Neuronal stem cell (in vitro differentiated cells): ENCODE data around the gene TTC32.
"Not testable (repeated sequence)": the region's sequence is repeated elsewhere in the genome, so short reads cannot be mapped to it uniquely, and the experiment has no call there.

ENCODE experiments used
- DNase-seq: peaks from one replicate; pipeline ENCODE4 v3.0.0-alpha.2; 2013; ENCODE audit warnings: low spot score
- H2AFZ ChIP-seq: one replicate; pipeline ENCODE4 v1.6.1; 2013; ENCODE audit warnings: mild to moderate bottlenecking, low read length, inconsistent platforms
- H2AK5ac ChIP-seq: 2 replicates; pipeline ENCODE4 v1.6.1; 2013; ENCODE audit warnings: low read depth, mild to moderate bottlenecking, inconsistent platforms, low read length, moderate library complexity, mixed read lengths
- H2BK120ac ChIP-seq: 2 replicates; pipeline ENCODE4 v1.6.1; 2013; ENCODE audit warnings: low read depth, mild to moderate bottlenecking, inconsistent platforms, low read length, moderate library complexity, mixed read lengths
- H2BK12ac ChIP-seq: one replicate; pipeline ENCODE4 v1.6.1; 2013; ENCODE audit warnings: low read length, inconsistent platforms
- H2BK15ac ChIP-seq: 2 replicates; pipeline ENCODE4 v1.6.1; 2013; ENCODE audit warnings: mild to moderate bottlenecking, low read length, inconsistent platforms, mixed read lengths
- H2BK5ac ChIP-seq: one replicate; pipeline ENCODE4 v1.6.1; 2013; ENCODE audit warnings: inconsistent platforms, mild to moderate bottlenecking, low read length, moderate library complexity
- H3K14ac ChIP-seq: one replicate; pipeline ENCODE4 v1.6.1; 2013; ENCODE audit warnings: low read length, inconsistent platforms
- H3K18ac ChIP-seq: 2 replicates; pipeline ENCODE4 v1.6.1; 2013; ENCODE audit warnings: low read length, inconsistent platforms
- H3K23ac ChIP-seq: 2 replicates; pipeline ENCODE4 v1.6.1; 2013; ENCODE audit warnings: low read depth, mild to moderate bottlenecking, mixed read lengths, low read length, inconsistent platforms; ENCODE audit not compliant: poor library complexity
- H3K27ac ChIP-seq: replicated peaks from 3 replicates; pipeline ENCODE4 v1.5.1; 2013; ENCODE audit warnings: low read length, inconsistent platforms
- H3K27me3 ChIP-seq, 3 experiments: 2 replicates each; pipeline ENCODE4 v1.6.1; 2013; ENCODE audit warnings: low read length in 3 of 3, mild to moderate bottlenecking in 2 of 3, inconsistent platforms in 1 of 3, low read depth in 1 of 3, mixed read lengths in 1 of 3, moderate library complexity in 1 of 3; ENCODE audit not compliant: control insufficient read depth in 3 of 3, insufficient read depth in 3 of 3
- H3K36me3 ChIP-seq, 2 donors: replicated peaks in 1 of 2; 2 replicates each; pipeline ENCODE4 v1.6.1; 2013; ENCODE audit warnings: low read length in 2 of 2; ENCODE audit not compliant: control insufficient read depth in 2 of 2, insufficient read depth in 2 of 2
- H3K4ac ChIP-seq: 2 replicates; pipeline ENCODE4 v1.6.1; 2013; ENCODE audit warnings: inconsistent platforms, mild to moderate bottlenecking, low read length, moderate library complexity
- H3K4me1 ChIP-seq, 2 donors: 1 replicate in 1 of 2; 2 replicates in 1 of 2; pipeline ENCODE4 v1.6.1; 2013; ENCODE audit warnings: low read length in 2 of 2, low read depth in 1 of 2; ENCODE audit not compliant: control insufficient read depth in 2 of 2, insufficient read depth in 1 of 2
- H3K4me2 ChIP-seq: one replicate; pipeline ENCODE4 v1.6.1; 2013; ENCODE audit warnings: mild to moderate bottlenecking, low read length, inconsistent platforms; ENCODE audit not compliant: insufficient read depth, poor library complexity, severe bottlenecking
- H3K4me3 ChIP-seq, 2 donors: 2 replicates each; pipeline ENCODE4 v1.5.1; 2013; ENCODE audit warnings: low read length in 2 of 2, mild to moderate bottlenecking in 2 of 2, inconsistent platforms in 1 of 2, moderate library complexity in 1 of 2
- H3K79me1 ChIP-seq: one replicate; pipeline ENCODE4 v1.6.1; 2013; ENCODE audit warnings: low read depth, mild to moderate bottlenecking, inconsistent platforms, low read length, moderate library complexity
- H3K9ac ChIP-seq: one replicate; pipeline ENCODE4 v1.6.1; 2013; ENCODE audit warnings: mild to moderate bottlenecking, low read depth, low read length, inconsistent platforms; ENCODE audit not compliant: poor library complexity
- H3K9me3 ChIP-seq, 2 donors: replicated peaks in 1 of 2; 2 replicates each; pipeline versions ENCODE3 to v1.6.1; 2013; ENCODE audit warnings: low read length in 2 of 2, mild to moderate bottlenecking in 2 of 2, inconsistent platforms in 1 of 2, low read depth in 1 of 2, mixed read lengths in 1 of 2, moderate library complexity in 1 of 2; ENCODE audit not compliant: control insufficient read depth in 2 of 2, insufficient read depth in 1 of 2
- H4K8ac ChIP-seq: one replicate; pipeline ENCODE4 v1.6.1; 2013; ENCODE audit warnings: low read depth, mild to moderate bottlenecking, inconsistent platforms, low read length, moderate library complexity
- H4K91ac ChIP-seq: one replicate; pipeline ENCODE4 v1.6.1; 2013; ENCODE audit warnings: low read length, low read depth, mild to moderate bottlenecking, inconsistent platforms; ENCODE audit not compliant: poor library complexity
- WGBS, 2 donors: extraction: QIAGEN DNeasy Blood & Tissue Kit; methylation state at CpG; one replicate each; pipeline ENCODE4 v1.1.7; 2013; ENCODE audit warnings: missing lambda C conversion rate in 2 of 2, mixed read lengths in 1 of 2; ENCODE audit not compliant: insufficient read length in 2 of 2, insufficient replicate concordance in 1 of 2; ENCODE audit errors: extremely low coverage in 2 of 2; 5-methylcytosine and 5-hydroxymethylcytosine counted together

TTC32 gene

GRCh38 chr2:19924526-19924925 is 22.7 kb upstream of the TTC32 start:
- not testable (repeated sequence) for H2AFZ ChIP-seq, H3K79me1 ChIP-seq, H3K4me1 ChIP-seq, H3K18ac ChIP-seq, H3K9ac ChIP-seq, H3K23ac ChIP-seq, DNase-seq, H3K4ac ChIP-seq, H2BK5ac ChIP-seq, H2AK5ac ChIP-seq, H3K27ac ChIP-seq, H4K8ac ChIP-seq, H4K91ac ChIP-seq, H3K4me3 ChIP-seq, H2BK12ac ChIP-seq, H2BK120ac ChIP-seq, H3K14ac ChIP-seq, H2BK15ac ChIP-seq, H3K27me3 ChIP-seq, H3K4me2 ChIP-seq
- H3K9me3 ChIP-seq: peaks cover 2 to 15% of the 10 kb centered on the region in 2 donors
- H3K36me3 ChIP-seq: peaks cover 6 to 38% of the 10 kb centered on the region in 2 donors
- no CpG with 5 or more reads among the region's 4 CpGs for WGBS, 2 donors

GRCh38 chr2:19922188-19922587 is 20.4 kb upstream of the TTC32 start:
- H2BK12ac ChIP-seq, H3K9ac ChIP-seq, H3K9me3 ChIP-seq, H3K4me3 ChIP-seq, H4K8ac ChIP-seq, H3K23ac ChIP-seq, H2BK120ac ChIP-seq, H3K27ac ChIP-seq, H3K79me1 ChIP-seq, H3K4ac ChIP-seq, H2AK5ac ChIP-seq, H4K91ac ChIP-seq, H2BK15ac ChIP-seq, H2AFZ ChIP-seq, H3K14ac ChIP-seq, H3K4me1 ChIP-seq, H3K4me2 ChIP-seq, DNase-seq, H2BK5ac ChIP-seq, H3K18ac ChIP-seq, H3K27me3 ChIP-seq: not testable (repeated sequence)
- H3K36me3 ChIP-seq: peaks cover 4 to 16% of the 10 kb centered on the region in 2 donors
- WGBS, 2 donors: no CpG with 5 or more reads among the region's 3 CpGs

GRCh38 chr2:19916385-19916950 is 14.7 kb upstream of the TTC32 start:
- H2BK12ac ChIP-seq: no peak overlapping the region
- no peak overlapping the region for H4K8ac ChIP-seq
- no peaks in the 10 kb centered on the region for H3K4me1 ChIP-seq
- H3K36me3 ChIP-seq: peaks cover 6 to 39% of the 10 kb centered on the region in 2 donors
- WGBS, 2 donors: no CpG with 5 or more reads among the region's 6 CpGs
- no peaks in the 10 kb centered on the region for H3K79me1 ChIP-seq
- no peaks in the 10 kb centered on the region for H3K9me3 ChIP-seq
- H3K14ac ChIP-seq: no peak overlapping the region
- no peak overlapping the region for H4K91ac ChIP-seq
- H3K4me3 ChIP-seq: no peak overlapping the region
- no peak overlapping the region for H2BK120ac ChIP-seq
- no peak overlapping the region for H2BK15ac ChIP-seq
- DNase-seq: no peak
- H3K9ac ChIP-seq: no peak overlapping the region
- H2AK5ac ChIP-seq: no peak overlapping the region
- H3K4me2 ChIP-seq: no peak overlapping the region
- no peak overlapping the region for H3K27ac ChIP-seq
- H3K23ac ChIP-seq: no peak overlapping the region
- H2AFZ ChIP-seq: no peak overlapping the region
- H3K4ac ChIP-seq: no peak overlapping the region
- no peak overlapping the region for H3K18ac ChIP-seq
- H2BK5ac ChIP-seq: no peak overlapping the region
- H3K27me3 ChIP-seq: no peaks in the 10 kb centered on the region

DNA sequence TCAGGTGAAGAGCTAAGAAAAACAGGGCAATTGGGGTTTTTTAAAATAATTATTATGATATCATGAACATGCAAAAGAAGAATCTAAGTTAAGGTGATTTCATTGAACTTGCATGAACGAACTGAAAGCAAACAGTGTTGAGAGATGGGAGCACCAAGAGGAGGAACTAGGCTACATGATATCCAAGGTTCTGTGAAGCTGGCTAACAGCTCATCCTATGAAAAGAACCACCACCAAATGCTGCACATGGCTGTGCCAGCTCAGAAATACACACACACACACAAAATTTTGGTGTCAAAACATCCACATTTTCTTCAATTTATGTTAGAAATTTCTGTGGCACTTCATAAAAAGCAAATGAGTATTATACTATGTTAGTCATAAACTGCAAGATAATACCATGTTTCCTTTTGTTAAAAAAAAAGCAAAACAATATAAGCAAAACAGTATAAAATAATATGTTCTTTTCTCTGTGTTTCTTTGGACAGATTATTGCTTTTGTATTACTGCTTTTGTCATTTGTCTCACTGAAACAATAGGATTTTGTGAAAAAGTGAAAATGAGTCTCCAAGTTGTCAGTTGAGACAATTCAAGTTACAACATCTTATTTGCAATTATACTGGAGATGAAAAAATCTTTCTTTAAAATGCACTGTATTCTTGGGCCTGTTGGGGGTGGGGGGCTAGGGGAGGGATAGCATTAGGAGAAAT is 12.6 kb upstream of the TTC32 start:
- H4K8ac ChIP-seq: no peak overlapping the region
- no peak overlapping the region for H2BK12ac ChIP-seq
- H3K9ac ChIP-seq: no peak overlapping the region
- WGBS, 2 donors: no CpG with 5 or more reads among the region's 1 CpG
- no peaks in the 10 kb centered on the region for H3K79me1 ChIP-seq
- H2BK15ac ChIP-seq: no peak overlapping the region
- H2BK120ac ChIP-seq: no peak overlapping the region
- no peak overlapping the region for H3K18ac ChIP-seq
- peaks cover 6 to 52% of the 10 kb centered on the region in 2 donors for H3K36me3 ChIP-seq
- no peak overlapping the region for H4K91ac ChIP-seq
- H2BK5ac ChIP-seq: no peak overlapping the region
- no peaks in the 10 kb centered on the region for H3K9me3 ChIP-seq
- H3K4me3 ChIP-seq: no peak overlapping the region
- H3K14ac ChIP-seq: no peak overlapping the region
- H3K4me1 ChIP-seq: no peaks in the 10 kb centered on the region
- H3K4me2 ChIP-seq: no peak overlapping the region
- H3K27me3 ChIP-seq: no peaks in the 10 kb centered on the region
- no peak overlapping the region for H2AK5ac ChIP-seq
- no peak overlapping the region for H3K27ac ChIP-seq
- DNase-seq: no peak
- H3K4ac ChIP-seq: no peak overlapping the region
- no peak overlapping the region for H3K23ac ChIP-seq
- no peak overlapping the region for H2AFZ ChIP-seq
